H9 (cell line): ENCODE data around the gene GBE1. TPM values are rescaled to one million over a fixed set of nuclear protein-coding genes. Genes with fewer than 3 reads are reported as not detected.

Experiments used
- DNase-seq: peaks from one replicate; pipeline ENCODE4 v3.0.0-alpha.2; 2017
- H2AFZ ChIP-seq: one replicate; pipeline ENCODE4 v1.6.1; 2013; ENCODE audit warnings: mild to moderate bottlenecking, low read length, control low read depth, moderate library complexity
- H2AK5ac ChIP-seq: 2 replicates; pipeline ENCODE4 v1.6.1; 2013; ENCODE audit warnings: low read length, control low read depth, mixed read lengths; ENCODE audit not compliant: insufficient read length
- H2BK120ac ChIP-seq: one replicate; pipeline ENCODE4 v1.6.1; 2013; ENCODE audit warnings: low read depth, mild to moderate bottlenecking, low read length, control low read depth, inconsistent platforms; ENCODE audit not compliant: poor library complexity, severe bottlenecking
- H2BK12ac ChIP-seq: 2 replicates; pipeline ENCODE4 v1.6.1; 2013; ENCODE audit warnings: low read length, control low read depth, mixed read lengths, low read depth; ENCODE audit not compliant: insufficient read length
- H2BK15ac ChIP-seq: 2 replicates; pipeline ENCODE4 v1.6.1; 2013; ENCODE audit warnings: low read depth, low read length, control low read depth
- H2BK20ac ChIP-seq: one replicate; pipeline ENCODE4 v1.6.1; 2013; ENCODE audit warnings: low read depth, mild to moderate bottlenecking, low read length, control low read depth, inconsistent platforms; ENCODE audit not compliant: poor library complexity, severe bottlenecking
- H2BK5ac ChIP-seq: 2 replicates; pipeline ENCODE4 v1.6.1; 2013; ENCODE audit warnings: low read length, control low read depth, mixed read lengths; ENCODE audit not compliant: insufficient read length
- H3K14ac ChIP-seq: 2 replicates; pipeline ENCODE4 v1.6.1; 2013; ENCODE audit warnings: low read length, control low read depth; ENCODE audit not compliant: insufficient read depth
- H3K18ac ChIP-seq: 2 replicates; pipeline ENCODE4 v1.6.1; 2013; ENCODE audit warnings: low read depth, mild to moderate bottlenecking, mixed read lengths, low read length, control low read depth; ENCODE audit not compliant: insufficient read length
- H3K23ac ChIP-seq: 2 replicates; pipeline ENCODE4 v1.6.1; 2013; ENCODE audit warnings: low read length, control low read depth, mixed read lengths, low read depth; ENCODE audit not compliant: insufficient read length
- H3K23me2 ChIP-seq: 2 replicates; pipeline ENCODE4 v1.6.1; 2013; ENCODE audit warnings: low read depth, mild to moderate bottlenecking, mixed read lengths, low read length, control low read depth; ENCODE audit not compliant: insufficient read length, poor library complexity, severe bottlenecking
- H3K27ac ChIP-seq: 2 replicates; pipeline ENCODE4 v1.5.1; 2013; ENCODE audit warnings: low read length, control low read depth, mixed read lengths, low read depth; ENCODE audit not compliant: insufficient read length
- H3K27me3 ChIP-seq: 2 replicates; pipeline ENCODE4 v1.6.1; 2013; ENCODE audit warnings: low read length, control low read depth, inconsistent platforms; ENCODE audit not compliant: insufficient read depth
- H3K4ac ChIP-seq: 2 replicates; pipeline ENCODE4 v1.6.1; 2013; ENCODE audit warnings: low read depth, mild to moderate bottlenecking, control low read depth, inconsistent platforms, low read length, moderate library complexity
- H3K4me1 ChIP-seq: 2 replicates; pipeline ENCODE4 v1.6.1; 2013; ENCODE audit warnings: low read length, control low read depth, inconsistent platforms; ENCODE audit not compliant: insufficient read depth
- H3K4me2 ChIP-seq: 2 replicates; pipeline ENCODE4 v1.6.1; 2013; ENCODE audit warnings: low read length, control low read depth, mixed read lengths; ENCODE audit not compliant: insufficient read length, insufficient read depth
- H3K56ac ChIP-seq: 2 replicates; pipeline ENCODE4 v1.6.1; 2013; ENCODE audit warnings: low read depth, mild to moderate bottlenecking, mixed read lengths, low read length, control low read depth; ENCODE audit not compliant: insufficient read length
- H3K79me1 ChIP-seq: 2 replicates; pipeline ENCODE4 v1.6.1; 2013; ENCODE audit warnings: low read depth, mild to moderate bottlenecking, moderate library complexity, low read length, control low read depth, inconsistent platforms; ENCODE audit not compliant: insufficient read depth, poor library complexity, severe bottlenecking
- H3K79me2 ChIP-seq: 2 replicates; pipeline ENCODE4 v1.6.1; 2013; ENCODE audit warnings: low read length, control low read depth, inconsistent platforms; ENCODE audit not compliant: insufficient read depth
- H3K9ac ChIP-seq: 2 replicates; pipeline ENCODE4 v1.6.1; 2013; ENCODE audit warnings: low read length, control low read depth, mixed read lengths; ENCODE audit not compliant: insufficient read length; ENCODE audit errors: extremely low read depth
- H3K9me3 ChIP-seq: one replicate; pipeline ENCODE4 v1.6.1; 2013; ENCODE audit warnings: low read depth, low read length, inconsistent platforms; ENCODE audit not compliant: control insufficient read depth
- H3T11ph ChIP-seq: one replicate; pipeline ENCODE4 v1.6.1; 2013; ENCODE audit warnings: mild to moderate bottlenecking, low read length, control low read depth, inconsistent platforms
- H4K20me1 ChIP-seq: one replicate; pipeline ENCODE4 v1.6.1; 2013; ENCODE audit not compliant: control insufficient read depth, insufficient read length, insufficient read depth
- H4K5ac ChIP-seq: 2 replicates; pipeline ENCODE4 v1.6.1; 2013; ENCODE audit warnings: low read depth, mild to moderate bottlenecking, mixed read lengths, low read length, control low read depth; ENCODE audit not compliant: insufficient read length
- H4K8ac ChIP-seq: replicated peaks from 2 replicates; pipeline ENCODE4 v1.6.1; 2013; ENCODE audit warnings: low read length, control low read depth, mixed read lengths, low read depth; ENCODE audit not compliant: insufficient read length
- H4K91ac ChIP-seq: 2 replicates; pipeline ENCODE4 v1.6.1; 2013; ENCODE audit warnings: low read depth, mild to moderate bottlenecking, moderate library complexity, mixed read lengths, low read length, control low read depth; ENCODE audit not compliant: insufficient read length
- H3K27ac Mint-ChIP-seq, 3 experiments: 2 replicates in 2 of 3; 3 replicates in 1 of 3; pipeline ENCODE4 v1.8.0; 2020 to 2021; ENCODE audit warnings: mixed read lengths in 3 of 3, mild to moderate bottlenecking in 1 of 3, moderate library complexity in 1 of 3
- H3K27me3 Mint-ChIP-seq: 2 replicates; pipeline ENCODE4 v1.8.0; 2021; ENCODE audit warnings: low read depth, mild to moderate bottlenecking, moderate library complexity, mixed read lengths
- H3K36me3 Mint-ChIP-seq, 3 experiments: 2 replicates in 2 of 3; 3 replicates in 1 of 3; pipeline ENCODE4 v1.8.0; 2020 to 2021; ENCODE audit warnings: low read depth in 3 of 3, mixed read lengths in 3 of 3; ENCODE audit not compliant: insufficient read depth in 1 of 3
- H3K4me1 Mint-ChIP-seq, 2 experiments: 2 replicates each; pipeline ENCODE4 v1.8.0; 2020; ENCODE audit warnings: mixed read lengths in 2 of 2
- H3K4me3 Mint-ChIP-seq, 2 experiments: 2 replicates in 1 of 2; 3 replicates in 1 of 2; pipeline ENCODE4 v1.8.0; 2020 to 2021; ENCODE audit warnings: mild to moderate bottlenecking in 2 of 2, mixed read lengths in 2 of 2, moderate library complexity in 1 of 2
- H3K9me3 Mint-ChIP-seq, 2 experiments: 2 replicates in 1 of 2; 3 replicates in 1 of 2; pipeline ENCODE4 v1.8.0; 2020; ENCODE audit warnings: mild to moderate bottlenecking in 2 of 2, mixed read lengths in 2 of 2, moderate library complexity in 1 of 2
- WGBS: extraction: QIAGEN DNeasy Blood & Tissue Kit; methylation state at CpG from one replicate; pipeline ENCODE4 v1.1.7; 2013; ENCODE audit warnings: missing lambda C conversion rate, low lambda C conversion rate, mixed read lengths; ENCODE audit not compliant: insufficient read length; ENCODE audit errors: extremely low coverage; 5-methylcytosine and 5-hydroxymethylcytosine counted together
- total RNA-seq: library from RNA; stranded (reverse); gene quantifications from 2 replicates; pipeline ENCODE4 v1.2.1, GENCODE V29; 2021
- TF ChIP-seq, protein P1 (sequence below): fragments of 200-600 bp; sonication (generic); conservative IDR thresholded peaks from 3 replicates; pipeline ENCODE4 v1.8.0; 2021; ENCODE audit warnings: antibody characterized with exemption, mild to moderate bottlenecking

Gene GBE1
- total RNA-seq, 1 experiment from 2014 or later: 13.8 TPM

DNA sequence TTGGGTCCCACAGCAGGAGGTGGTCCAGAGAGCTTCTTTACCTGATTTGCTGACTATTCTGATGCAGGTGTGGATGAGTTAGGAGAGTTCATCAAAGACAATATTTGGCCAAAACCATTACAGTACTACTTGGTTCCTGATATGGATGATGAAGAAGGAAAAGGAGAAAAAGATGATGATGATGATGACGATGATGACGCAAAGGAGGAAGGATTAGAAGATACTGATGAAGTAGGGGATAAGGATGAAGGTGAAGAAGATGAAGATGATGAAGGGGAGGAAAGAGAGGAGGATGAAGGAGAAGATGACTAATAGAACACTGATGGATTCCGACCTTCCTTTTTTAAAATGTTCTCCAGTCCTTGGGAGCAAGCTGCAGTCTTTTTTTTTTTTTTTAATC is 148.7 kb downstream of the GBE1 start:
- Histone ChIP-seq H4K91ac (no peak overlapping the region), H3K27ac (no peak overlapping the region), H3K23me2 (no peaks in the 10 kb centered on the region), H3K4me2 (no peak overlapping the region), H3K4ac (no peak overlapping the region), H3K27me3 (no peaks in the 10 kb centered on the region), H3K14ac (no peak overlapping the region), H3K18ac (no peak overlapping the region), H2BK12ac (no peak overlapping the region), H2AFZ (no peak overlapping the region), H3K79me1 (no peaks in the 10 kb centered on the region), H3K79me2 (no peaks in the 10 kb centered on the region), H2AK5ac (no peak overlapping the region), H2BK5ac (no peak overlapping the region), H3K9me3 (no peaks in the 10 kb centered on the region), H2BK20ac (no peak overlapping the region), H4K8ac (no peak overlapping the region), H2BK120ac (no peak overlapping the region), H3K9ac (no peak overlapping the region), H3K56ac (no peak overlapping the region), H2BK15ac (no peak overlapping the region), H3K23ac (no peak overlapping the region), H3K4me1 (no peaks in the 10 kb centered on the region), H4K20me1 (no peaks in the 10 kb centered on the region), H3T11ph (no peak overlapping the region), H4K5ac (no peak overlapping the region)
- no peak overlapping the region for H3K4me3 Mint-ChIP-seq
- TF ChIP-seq, protein P1, sequence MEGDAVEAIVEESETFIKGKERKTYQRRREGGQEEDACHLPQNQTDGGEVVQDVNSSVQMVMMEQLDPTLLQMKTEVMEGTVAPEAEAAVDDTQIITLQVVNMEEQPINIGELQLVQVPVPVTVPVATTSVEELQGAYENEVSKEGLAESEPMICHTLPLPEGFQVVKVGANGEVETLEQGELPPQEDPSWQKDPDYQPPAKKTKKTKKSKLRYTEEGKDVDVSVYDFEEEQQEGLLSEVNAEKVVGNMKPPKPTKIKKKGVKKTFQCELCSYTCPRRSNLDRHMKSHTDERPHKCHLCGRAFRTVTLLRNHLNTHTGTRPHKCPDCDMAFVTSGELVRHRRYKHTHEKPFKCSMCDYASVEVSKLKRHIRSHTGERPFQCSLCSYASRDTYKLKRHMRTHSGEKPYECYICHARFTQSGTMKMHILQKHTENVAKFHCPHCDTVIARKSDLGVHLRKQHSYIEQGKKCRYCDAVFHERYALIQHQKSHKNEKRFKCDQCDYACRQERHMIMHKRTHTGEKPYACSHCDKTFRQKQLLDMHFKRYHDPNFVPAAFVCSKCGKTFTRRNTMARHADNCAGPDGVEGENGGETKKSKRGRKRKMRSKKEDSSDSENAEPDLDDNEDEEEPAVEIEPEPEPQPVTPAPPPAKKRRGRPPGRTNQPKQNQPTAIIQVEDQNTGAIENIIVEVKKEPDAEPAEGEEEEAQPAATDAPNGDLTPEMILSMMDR: no peak
- 100% methylated on average over 2 of the region's 3 CpGs for WGBS
- DNase-seq: no peak
- H3K4me1 Mint-ChIP-seq: no peaks in the 10 kb centered on the region
- H3K9me3 Mint-ChIP-seq: peaks cover 6 to 7% of the 10 kb centered on the region in 2 experiments; a peak in 2 of 5 replicates
- H3K36me3 Mint-ChIP-seq: peaks cover 0 to 11% (median 5%) of the 10 kb centered on the region in 3 experiments; a peak in 4 of 7 replicates
- no peaks in the 10 kb centered on the region for H3K27me3 Mint-ChIP-seq
- no peak overlapping the region for H3K27ac Mint-ChIP-seq
